Measurements from ENCODE around the gene CELF2.

Gene CELF2

DNA sequence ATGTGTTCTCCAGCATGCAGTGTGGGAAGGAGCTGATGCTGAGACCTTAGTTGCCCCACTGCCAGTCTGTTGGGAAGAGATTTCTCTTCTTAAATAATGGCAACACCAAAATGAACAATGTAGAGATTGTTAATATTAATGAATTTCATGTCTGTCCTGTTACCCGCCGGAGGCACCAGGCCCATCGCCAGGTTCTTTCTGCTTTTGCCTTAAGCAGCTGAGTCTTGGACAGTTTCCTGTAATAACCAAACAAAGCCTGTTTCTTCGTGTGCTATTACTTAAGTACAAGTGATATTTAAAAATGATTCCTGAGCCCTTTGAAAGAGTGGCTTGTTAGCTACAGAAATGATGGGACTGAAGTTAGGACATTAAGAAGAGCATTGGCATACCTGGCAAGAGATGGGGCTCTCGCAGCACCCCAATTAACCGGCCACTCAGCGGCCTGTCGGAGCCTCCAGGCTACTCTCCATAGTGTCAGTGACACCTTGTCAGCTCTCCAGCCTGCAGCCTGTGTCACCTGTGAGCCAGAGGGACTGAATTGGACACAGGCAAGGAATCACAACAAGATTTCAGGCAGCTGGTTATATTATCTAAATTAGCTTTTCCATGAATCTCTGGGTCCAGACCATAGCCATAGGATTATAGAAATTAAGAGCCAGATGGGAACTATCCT lies 142.0 kb downstream of the CELF2 start:
- no peak for DNase-seq

- no peak for DNase-seq
These were observed 143.4 kb downstream of the CELF2 start for GRCh38 chr10:11161096-11161495.

- DNase-seq: no peak
These were observed 144.2 kb downstream of the CELF2 start for GRCh38 chr10:11161910-11162309.

- DNase-seq: no peak
These were observed 145.3 kb downstream of the CELF2 start for GRCh38 chr10:11162828-11163599.

- no peak for DNase-seq
These were observed 146.3 kb downstream of the CELF2 start for GRCh38 chr10:11163780-11164550.

GRCh38 chr10:11164551-11164802 lies 146.8 kb downstream of the CELF2 start:
- no peak for DNase-seq

GRCh38 chr10:11164803-11165590 lies 147.3 kb downstream of the CELF2 start:
- peak; percentile 59 for DNase-seq

- no peak for DNase-seq
These were observed 148.2 kb downstream of the CELF2 start for GRCh38 chr10:11165591-11166543.

DNA sequence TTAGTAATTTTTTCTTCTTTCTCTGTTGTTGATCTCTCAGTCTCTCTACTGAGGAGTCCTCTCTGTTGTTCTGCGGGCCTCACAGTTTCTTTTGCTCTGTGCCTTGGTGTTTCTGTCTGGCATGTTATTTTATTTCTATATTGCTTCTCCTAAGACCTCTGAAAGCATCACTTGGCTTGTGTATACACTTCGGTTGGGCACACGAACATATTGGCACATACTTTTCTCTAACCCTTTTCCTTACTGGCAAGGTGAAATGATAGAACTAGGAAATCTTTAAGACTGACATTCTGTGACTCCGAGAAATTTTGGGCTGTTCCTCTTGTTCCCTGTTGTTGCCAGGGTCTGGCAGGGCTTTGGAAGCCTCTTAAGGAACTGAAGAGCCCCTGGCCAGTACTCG lies 148.9 kb downstream of the CELF2 start:
- DNase-seq: no peak

DNA sequence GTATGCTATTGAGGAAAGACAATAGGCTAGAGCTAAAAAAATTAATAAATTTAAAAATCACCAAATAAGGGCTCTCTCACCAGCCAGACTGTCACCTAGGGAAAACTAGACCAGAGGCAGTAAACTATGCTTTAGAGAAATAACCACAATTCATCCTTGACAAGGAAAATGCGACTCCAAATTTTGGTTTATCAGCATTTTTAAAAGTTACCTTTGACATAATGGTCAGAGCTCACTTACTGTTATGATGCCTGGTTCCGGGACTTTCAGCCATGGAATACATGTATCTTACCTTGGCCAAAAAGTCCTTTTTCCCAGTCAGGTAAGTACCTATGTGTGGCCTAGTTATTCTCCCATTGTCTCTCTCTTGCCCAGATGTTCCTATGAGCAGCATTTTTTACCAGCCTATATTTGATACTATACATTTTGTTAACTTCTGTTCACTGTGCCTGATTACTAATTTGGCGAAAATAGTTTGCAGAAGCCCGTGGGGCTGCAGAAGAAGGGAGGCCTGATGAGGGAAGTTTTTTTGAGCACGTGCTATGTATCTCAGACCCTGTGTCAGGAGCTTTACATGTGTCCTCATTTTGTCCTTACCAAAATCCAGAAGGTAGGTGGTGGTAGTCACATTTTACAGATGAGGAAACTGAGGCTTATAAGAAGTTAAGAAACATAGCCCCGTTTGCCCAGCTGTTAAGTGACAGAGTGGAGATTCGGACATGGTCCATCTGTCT lies 149.7 kb downstream of the CELF2 start:
- DNase-seq: no peak

DNA sequence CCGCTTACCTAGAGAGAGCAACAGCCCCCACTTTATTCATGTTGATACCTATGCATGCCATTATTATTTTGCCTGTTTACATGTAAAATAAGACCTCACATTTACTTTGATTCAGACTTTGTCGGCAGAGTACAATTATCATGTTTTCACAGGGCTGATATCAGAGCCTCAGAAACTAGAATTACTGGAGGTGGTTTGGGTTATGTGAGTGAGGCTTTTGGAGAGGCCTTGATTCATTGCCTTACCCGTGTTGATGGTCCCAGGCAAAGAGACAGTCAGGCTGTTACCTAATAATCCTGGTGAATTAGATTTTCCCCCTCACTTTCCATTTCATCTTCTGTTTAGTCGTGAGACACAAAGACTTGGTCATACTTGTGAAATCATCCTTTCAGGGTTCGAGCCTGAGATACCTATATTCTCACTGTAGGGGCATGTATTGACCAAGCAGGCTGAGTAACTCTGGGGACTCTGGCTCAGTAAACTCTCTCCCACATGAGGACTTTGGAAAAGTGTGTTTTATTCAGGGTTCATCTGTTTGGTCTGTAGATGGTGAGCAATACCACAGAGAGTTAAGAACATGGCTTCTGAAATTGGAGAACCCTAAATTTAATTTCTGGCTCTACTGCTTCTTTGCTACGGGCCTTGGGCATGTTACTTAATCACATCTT lies 150.9 kb downstream of the CELF2 start:
- DNase-seq: no peak

GRCh38 chr10:11169976-11170375 lies 152.3 kb downstream of the CELF2 start:
- no peak for DNase-seq

- no peak for DNase-seq
These were observed 152.9 kb downstream of the CELF2 start for GRCh38 chr10:11170574-11170973.

GRCh38 chr10:11170993-11171851 lies 153.6 kb downstream of the CELF2 start:
- DNase-seq: no peak

DNA sequence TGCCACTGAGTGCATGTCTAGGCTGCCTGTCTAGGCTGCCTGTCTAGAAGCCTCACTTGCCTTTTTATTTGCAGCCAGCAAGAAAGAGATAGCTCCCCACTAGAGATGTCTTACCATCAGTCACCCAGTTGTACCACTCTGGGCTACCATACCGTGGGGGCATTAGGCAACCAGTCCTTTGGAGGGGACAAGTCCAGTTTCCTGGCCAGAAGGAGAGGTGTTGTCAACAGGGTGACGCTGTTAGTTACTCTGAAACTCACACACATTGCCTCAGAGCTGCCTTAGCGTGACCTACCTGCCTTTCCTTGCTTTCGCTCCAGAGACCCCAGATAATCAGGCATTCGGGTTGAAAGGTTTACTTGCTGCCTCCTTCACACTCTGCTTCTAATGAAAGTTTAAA lies 155.4 kb downstream of the CELF2 start:
- no peak for DNase-seq

DNA sequence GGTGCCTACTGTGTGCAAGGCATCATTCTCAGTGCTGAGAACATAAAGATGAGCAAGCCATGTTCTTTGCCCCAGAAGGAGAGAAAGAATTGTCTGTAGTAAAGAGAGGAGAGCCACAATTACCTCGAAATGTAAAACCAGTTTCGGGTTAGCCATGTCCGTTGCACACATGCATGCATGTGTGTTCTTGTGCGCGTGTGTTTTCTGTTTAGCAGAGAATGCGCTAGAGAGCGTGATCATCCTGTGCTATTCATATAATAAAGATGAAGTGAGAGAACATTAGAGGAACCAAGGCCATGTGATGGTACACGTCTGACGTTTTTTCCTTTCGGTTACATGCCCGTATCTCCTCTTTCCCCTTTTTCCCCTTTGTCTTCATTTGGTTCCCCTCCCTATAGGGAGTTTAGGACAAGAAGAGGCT lies 158.2 kb downstream of the CELF2 start:
- DNase-seq: no peak

GRCh38 chr10:11176746-11177145 lies 159.1 kb downstream of the CELF2 start:
- no peak for DNase-seq

DNA sequence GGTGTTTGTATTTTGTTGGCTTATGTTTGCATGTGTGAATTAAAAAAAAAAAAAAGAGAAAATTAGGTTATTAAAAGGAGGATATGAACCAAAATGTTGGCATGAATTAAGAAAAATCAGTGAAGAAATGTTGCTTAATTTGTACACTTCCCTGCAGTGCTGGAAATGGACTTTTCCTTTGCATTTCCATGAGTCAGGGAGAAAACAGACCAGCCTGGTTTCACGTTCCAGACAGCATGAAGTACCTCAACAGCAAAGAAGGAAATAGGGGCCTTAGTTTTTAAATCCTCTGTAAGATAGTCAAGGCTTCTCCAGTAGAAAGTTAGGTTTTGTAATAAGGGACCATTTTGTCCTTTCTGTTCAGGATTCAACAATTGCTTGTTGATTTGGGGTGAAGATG lies 159.7 kb downstream of the CELF2 start:
- no peak for DNase-seq

- no peak for DNase-seq
These were observed 160.3 kb downstream of the CELF2 start for GRCh38 chr10:11177926-11178471.

Data from NCI-H1105 treated with DMSO at 0.1 percent for 48 hours (cell line).